ENCODE measurements around the gene BID. TPM values are rescaled to one million over a fixed set of nuclear protein-coding genes. Genes with fewer than 3 reads are reported as not detected.

Gene BID
- total RNA-seq, 1 experiment from 2014 or later = 25.0 TPM

- Mint-ChIP-seq H3K27me3 (ENCODE audit: insufficient read depth, unreplicated experiment) (no peaks in the 10 kb centered on the region), H3K4me1 (ENCODE audit: insufficient read depth, unreplicated experiment) (no peaks in the 10 kb centered on the region), H3K9me3 (ENCODE audit: unreplicated experiment) (no peaks in the 10 kb centered on the region), H3K36me3 (ENCODE audit: insufficient read depth, unreplicated experiment) (peaks cover 47% of the 10 kb centered on the region), H3K27ac (ENCODE audit: low read depth, unreplicated experiment) (no peak overlapping the region), H3K4me3 (ENCODE audit: unreplicated experiment) (no peak overlapping the region)
- ChIA-PET POLR2A (interaction anchor here (1.1 kb wide), 1 partner anchor 301 kb away, joined by 3 read pairs; no protein-coding TSS in a partner anchor), CTCF (no interaction called here)
- no TSS peak for BruUV-seq (replicated peaks)
- TF ChIP-seq CTCF (IDR thresholded peaks at IDR 0.05; ENCODE audit: unreplicated experiment) = no peak
- intact Hi-C loops (cut with micrococcal nuclease) = no loop called here
- DNase-seq (ENCODE audit: unreplicated experiment) = no peak
These were observed 43.3 kb upstream of the BID start for GRCh38 chr22:17817511-17818065.

- POLR2A ChIA-PET = interaction anchor here (0.6 to 1.1 kb wide), 2 partner anchors 117 to 302 kb away, joined by 3 read pairs; no protein-coding TSS in a partner anchor
These were observed 42.8 kb upstream of the BID start for GRCh38 chr22:17817079-17817478.

GRCh38 chr22:17816649-17817048 lies 42.4 kb upstream of the BID start:
- intact Hi-C loops (cut with micrococcal nuclease) = no loop called here
- TF ChIP-seq CTCF (IDR thresholded peaks at IDR 0.05; ENCODE audit: unreplicated experiment) = no peak
- Mint-ChIP-seq H3K27ac (ENCODE audit: low read depth, unreplicated experiment) (no peak overlapping the region), H3K4me3 (ENCODE audit: unreplicated experiment) (no peak overlapping the region), H3K27me3 (ENCODE audit: insufficient read depth, unreplicated experiment) (no peaks in the 10 kb centered on the region), H3K36me3 (ENCODE audit: insufficient read depth, unreplicated experiment) (peaks cover 48% of the 10 kb centered on the region), H3K9me3 (ENCODE audit: unreplicated experiment) (no peaks in the 10 kb centered on the region), H3K4me1 (ENCODE audit: insufficient read depth, unreplicated experiment) (no peaks in the 10 kb centered on the region)
- ChIA-PET CTCF (no interaction called here), POLR2A (interaction anchor here (0.6 to 1.1 kb wide), 2 partner anchors 118 to 302 kb away, joined by 3 read pairs; no protein-coding TSS in a partner anchor)
- no TSS peak for BruUV-seq (replicated peaks)
- DNase-seq (ENCODE audit: unreplicated experiment) = no peak

More at GRCh38 chr22:17817079-17817478, 42.8 kb upstream of the BID start:
- Mint-ChIP-seq H3K9me3 (ENCODE audit: unreplicated experiment) (no peaks in the 10 kb centered on the region), H3K27me3 (ENCODE audit: insufficient read depth, unreplicated experiment) (no peaks in the 10 kb centered on the region), H3K4me3 (ENCODE audit: unreplicated experiment) (no peak overlapping the region), H3K4me1 (ENCODE audit: insufficient read depth, unreplicated experiment) (no peaks in the 10 kb centered on the region), H3K27ac (ENCODE audit: low read depth, unreplicated experiment) (no peak overlapping the region), H3K36me3 (ENCODE audit: insufficient read depth, unreplicated experiment) (peaks cover 48% of the 10 kb centered on the region)
- CTCF ChIA-PET = no interaction called here
- BruUV-seq (replicated peaks) = no TSS peak
- intact Hi-C loops (cut with micrococcal nuclease) = no loop called here
- no peak for TF ChIP-seq CTCF (IDR thresholded peaks at IDR 0.05; ENCODE audit: unreplicated experiment)
- DNase-seq (ENCODE audit: unreplicated experiment) = no peak

- peaks cover 44% of the 10 kb centered on the region for H3K36me3 Mint-ChIP-seq (ENCODE audit: insufficient read depth, unreplicated experiment)
- intact Hi-C loops (cut with micrococcal nuclease) = no loop called here
- TF ChIP-seq CTCF (IDR thresholded peaks at IDR 0.05; ENCODE audit: unreplicated experiment) = no peak
- ChIA-PET CTCF (interaction anchor here (0.7 to 1.0 kb wide), 2 partner anchors 15 to 260 kb away, joined by 3 to 5 read pairs; no protein-coding TSS in a partner anchor), POLR2A (no interaction called here)
- H3K4me1 Mint-ChIP-seq (ENCODE audit: insufficient read depth, unreplicated experiment) = no peaks in the 10 kb centered on the region
- no TSS peak for BruUV-seq (replicated peaks)
- H3K27me3 Mint-ChIP-seq (ENCODE audit: insufficient read depth, unreplicated experiment) = no peaks in the 10 kb centered on the region
- no peaks in the 10 kb centered on the region for H3K9me3 Mint-ChIP-seq (ENCODE audit: unreplicated experiment)
- no peak overlapping the region for H3K4me3 Mint-ChIP-seq (ENCODE audit: unreplicated experiment)
- no peak for DNase-seq (ENCODE audit: unreplicated experiment)
- H3K27ac Mint-ChIP-seq (ENCODE audit: low read depth, unreplicated experiment) = no peak overlapping the region
These were observed 41.5 kb upstream of the BID start for GRCh38 chr22:17815703-17816254.
